ENCODE results near the gene ZNF384. TPM values are rescaled to one million over a fixed set of nuclear protein-coding genes. Genes with fewer than 3 reads are reported as not detected.

The ZNF384 gene
- total RNA-seq, 2 donors from 2014 or later = 42.9 to 68.6 TPM

GRCh38 chr12:6692888-6693287 lies 3.7 kb upstream of the ZNF384 start:
- H3K27ac ChIP-seq = no peak overlapping the region
- intact Hi-C loops (cut with DNase I) = no loop called here
- TF ChIP-seq POLR2A (IDR thresholded peaks at IDR 0.05) (no peak), POLR2AphosphoS5 (IDR thresholded peaks at IDR 0.05) (no peak)
- TF ChIP-seq, protein P1, sequence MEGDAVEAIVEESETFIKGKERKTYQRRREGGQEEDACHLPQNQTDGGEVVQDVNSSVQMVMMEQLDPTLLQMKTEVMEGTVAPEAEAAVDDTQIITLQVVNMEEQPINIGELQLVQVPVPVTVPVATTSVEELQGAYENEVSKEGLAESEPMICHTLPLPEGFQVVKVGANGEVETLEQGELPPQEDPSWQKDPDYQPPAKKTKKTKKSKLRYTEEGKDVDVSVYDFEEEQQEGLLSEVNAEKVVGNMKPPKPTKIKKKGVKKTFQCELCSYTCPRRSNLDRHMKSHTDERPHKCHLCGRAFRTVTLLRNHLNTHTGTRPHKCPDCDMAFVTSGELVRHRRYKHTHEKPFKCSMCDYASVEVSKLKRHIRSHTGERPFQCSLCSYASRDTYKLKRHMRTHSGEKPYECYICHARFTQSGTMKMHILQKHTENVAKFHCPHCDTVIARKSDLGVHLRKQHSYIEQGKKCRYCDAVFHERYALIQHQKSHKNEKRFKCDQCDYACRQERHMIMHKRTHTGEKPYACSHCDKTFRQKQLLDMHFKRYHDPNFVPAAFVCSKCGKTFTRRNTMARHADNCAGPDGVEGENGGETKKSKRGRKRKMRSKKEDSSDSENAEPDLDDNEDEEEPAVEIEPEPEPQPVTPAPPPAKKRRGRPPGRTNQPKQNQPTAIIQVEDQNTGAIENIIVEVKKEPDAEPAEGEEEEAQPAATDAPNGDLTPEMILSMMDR (IDR thresholded peaks at IDR 0.05) = no peak

DNA sequence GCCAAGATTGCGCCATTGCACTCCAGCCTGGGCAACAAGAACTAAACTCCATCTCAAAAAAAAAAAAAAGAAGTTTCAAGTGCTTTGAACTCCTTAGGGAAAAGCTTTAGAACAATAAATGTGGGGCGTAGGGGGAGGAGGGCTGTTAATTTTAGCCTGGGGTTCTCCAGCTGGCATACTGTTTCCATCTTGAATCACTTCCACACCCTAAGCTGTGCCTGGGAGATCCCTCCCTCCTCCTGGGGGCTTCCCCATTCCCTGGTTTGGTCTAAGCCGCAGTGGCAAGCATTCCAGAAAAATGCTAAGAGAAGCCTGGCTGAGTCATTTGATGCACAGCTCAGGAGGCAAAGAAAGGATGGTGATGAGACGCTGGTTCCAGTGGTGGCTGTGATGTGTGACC lies 2.3 kb upstream of the ZNF384 start:
- WGBS = 76% methylated on average over 4 of the region's 4 CpGs
- H3K36me3 ChIP-seq = no peaks in the 10 kb centered on the region
- no peak overlapping the region for H3K4me3 ChIP-seq
- no peaks in the 10 kb centered on the region for H3K4me1 ChIP-seq (replicated peaks)
- no peak for DNase-seq (ENCODE audit: low spot score)
- no peaks in the 10 kb centered on the region for H3K9me3 ChIP-seq
- TF ChIP-seq, protein P1 (IDR thresholded peaks at IDR 0.05) = no peak
- TF ChIP-seq POLR2AphosphoS5 (IDR thresholded peaks at IDR 0.05) (no peak), POLR2A (IDR thresholded peaks at IDR 0.05) (no peak)
- no peak overlapping the region for H3K27ac ChIP-seq
- intact Hi-C loops (cut with DNase I) = no loop called here
- H3K27me3 ChIP-seq (replicated peaks; ENCODE audit: insufficient read depth) = no peaks in the 10 kb centered on the region

More at GRCh38 chr12:6692888-6693287, 3.7 kb upstream of the ZNF384 start:
- Histone ChIP-seq H3K27me3 (replicated peaks; ENCODE audit: insufficient read depth) (no peaks in the 10 kb centered on the region), H3K4me1 (replicated peaks) (no peaks in the 10 kb centered on the region), H3K36me3 (no peaks in the 10 kb centered on the region), H3K9me3 (no peaks in the 10 kb centered on the region), H3K4me3 (no peak overlapping the region)
- 63% methylated on average over 2 of the region's 2 CpGs for WGBS
- no peak for DNase-seq (ENCODE audit: low spot score)

DNA sequence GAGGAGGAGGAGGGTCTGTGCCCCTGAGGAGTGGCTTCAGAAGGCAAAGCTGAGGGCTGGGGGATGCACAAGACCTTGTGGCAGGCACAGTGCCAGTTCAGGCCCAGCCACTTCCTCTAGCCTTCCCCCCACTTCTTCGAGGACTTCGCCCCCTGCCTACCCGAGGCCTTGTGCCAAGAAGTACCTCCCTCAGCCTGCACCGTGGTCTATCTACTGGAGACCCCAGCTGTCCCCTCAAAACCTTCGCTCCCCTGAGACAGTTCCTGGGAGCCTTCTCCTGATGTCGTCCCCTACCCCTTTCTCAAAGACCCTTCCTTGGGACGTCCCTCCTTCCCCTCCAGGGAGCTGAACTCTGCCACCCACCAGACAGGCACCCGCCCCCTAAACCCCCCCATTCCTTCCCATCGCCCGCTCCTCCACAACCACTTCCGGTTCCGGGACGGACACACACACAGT lies 604 bp downstream of the ZNF384 start:
- H3K27me3 ChIP-seq (replicated peaks; ENCODE audit: insufficient read depth) = no peaks in the 10 kb centered on the region
- DNase-seq (ENCODE audit: low spot score) = peak; percentile 8
- intact Hi-C loops (cut with DNase I) = loop anchor here (5.0 kb wide), 1 partner anchor 71 kb away; no protein-coding TSS in a partner anchor
- peak overlapping the region; percentile 90 to 94 for H3K27ac ChIP-seq
- H3K9me3 ChIP-seq = no peaks in the 10 kb centered on the region
- peak overlapping the region; percentile 61 to 81 for H3K4me3 ChIP-seq
- WGBS = 0% methylated on average over 13 of the region's 13 CpGs
- no peaks in the 10 kb centered on the region for H3K4me1 ChIP-seq (replicated peaks)
- TF ChIP-seq POLR2AphosphoS5 (IDR thresholded peaks at IDR 0.05) = no peak
- TF ChIP-seq, protein P1 (IDR thresholded peaks at IDR 0.05) = no peak
- no peak for TF ChIP-seq POLR2A (IDR thresholded peaks at IDR 0.05)
- H3K36me3 ChIP-seq = no peaks in the 10 kb centered on the region

- no peaks in the 10 kb centered on the region for H3K27me3 ChIP-seq (replicated peaks; ENCODE audit: insufficient read depth)
- intact Hi-C loops (cut with DNase I) = loop anchor here (5.0 kb wide), 1 partner anchor 69 kb away; no protein-coding TSS in a partner anchor
- no peak overlapping the region for H3K4me3 ChIP-seq
- no peak overlapping the region for H3K27ac ChIP-seq
- TF ChIP-seq, protein P1 (IDR thresholded peaks at IDR 0.05) = no peak
- TF ChIP-seq POLR2AphosphoS5 (IDR thresholded peaks at IDR 0.05) = no peak
- TF ChIP-seq POLR2A (IDR thresholded peaks at IDR 0.05) = no peak
- H3K36me3 ChIP-seq = peaks cover 0 to 3% of the 10 kb centered on the region in 2 donors
- DNase-seq (ENCODE audit: low spot score) = no peak
- no peaks in the 10 kb centered on the region for H3K4me1 ChIP-seq (replicated peaks)
- 77% methylated on average over 3 of the region's 3 CpGs for WGBS
- no peaks in the 10 kb centered on the region for H3K9me3 ChIP-seq
Measured at GRCh38 chr12:6685814-6686213, 3.4 kb downstream of the ZNF384 start.

DNA sequence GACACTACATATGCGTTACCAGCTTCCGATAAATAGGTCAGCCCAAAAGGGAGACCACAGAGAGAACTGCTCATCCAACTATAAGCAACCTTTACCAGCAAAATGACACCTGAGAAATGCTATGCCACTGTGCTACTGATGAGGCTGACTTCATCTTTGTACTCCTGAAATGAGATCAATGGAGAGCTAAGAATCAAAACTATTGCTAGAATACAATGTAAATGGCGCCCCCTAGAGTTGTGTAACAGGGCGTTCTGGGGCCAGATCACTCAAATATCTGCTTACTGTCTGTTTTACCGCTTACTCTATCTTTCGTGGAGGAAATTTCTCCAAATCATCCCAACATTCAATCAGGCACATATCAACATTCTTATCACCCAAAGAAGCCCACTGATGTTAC lies 4.6 kb downstream of the ZNF384 start:
- TF ChIP-seq POLR2AphosphoS5 (IDR thresholded peaks at IDR 0.05) (no peak), POLR2A (IDR thresholded peaks at IDR 0.05) (no peak)
- TF ChIP-seq, protein P1 (IDR thresholded peaks at IDR 0.05) = peak in 1 of 4 experiments; percentile 3
- 56% methylated on average over 6 of the region's 6 CpGs for WGBS
- no peak for DNase-seq (ENCODE audit: low spot score)
- Histone ChIP-seq H3K27ac (no peak overlapping the region), H3K4me1 (replicated peaks) (no peaks in the 10 kb centered on the region), H3K9me3 (no peaks in the 10 kb centered on the region), H3K27me3 (replicated peaks; ENCODE audit: insufficient read depth) (no peaks in the 10 kb centered on the region), H3K4me3 (no peak overlapping the region), H3K36me3 (peaks cover 3 to 4% of the 10 kb centered on the region in 2 donors)
- intact Hi-C loops (cut with DNase I) = loop anchor here (5.0 kb wide), 1 partner anchor 67 kb away; no protein-coding TSS in a partner anchor

All from prostate gland (tissue), 2 donors.